ENCODE measurements around the gene CAMK1G.

DNA sequence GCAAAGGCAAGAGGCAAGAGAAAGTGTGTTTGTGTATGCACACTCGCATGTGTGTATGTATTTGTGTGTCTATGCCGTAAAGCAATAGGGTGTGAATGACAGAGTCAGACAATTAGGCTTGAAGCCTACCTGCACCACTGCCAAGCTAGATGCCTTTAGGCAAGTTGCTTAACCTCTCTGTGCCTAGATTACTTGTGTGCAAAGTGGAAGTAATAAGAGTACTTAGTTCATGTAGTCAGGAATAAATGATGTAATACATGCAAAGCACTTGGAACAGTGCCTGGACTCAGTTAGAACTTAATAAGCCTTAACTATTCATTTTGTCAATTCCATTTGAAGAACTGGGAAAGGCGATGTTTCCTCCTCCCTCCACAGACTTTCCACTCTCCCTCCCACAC lies 37.0 kb downstream of the CAMK1G start:
- TF ChIP-seq EP300 (IDR thresholded peaks at IDR 0.05; ENCODE audit: borderline replicate concordance in 1 of 2, low read depth in 1 of 2, low read length in 1 of 2), result no peak
- TF ChIP-seq, protein P1, sequence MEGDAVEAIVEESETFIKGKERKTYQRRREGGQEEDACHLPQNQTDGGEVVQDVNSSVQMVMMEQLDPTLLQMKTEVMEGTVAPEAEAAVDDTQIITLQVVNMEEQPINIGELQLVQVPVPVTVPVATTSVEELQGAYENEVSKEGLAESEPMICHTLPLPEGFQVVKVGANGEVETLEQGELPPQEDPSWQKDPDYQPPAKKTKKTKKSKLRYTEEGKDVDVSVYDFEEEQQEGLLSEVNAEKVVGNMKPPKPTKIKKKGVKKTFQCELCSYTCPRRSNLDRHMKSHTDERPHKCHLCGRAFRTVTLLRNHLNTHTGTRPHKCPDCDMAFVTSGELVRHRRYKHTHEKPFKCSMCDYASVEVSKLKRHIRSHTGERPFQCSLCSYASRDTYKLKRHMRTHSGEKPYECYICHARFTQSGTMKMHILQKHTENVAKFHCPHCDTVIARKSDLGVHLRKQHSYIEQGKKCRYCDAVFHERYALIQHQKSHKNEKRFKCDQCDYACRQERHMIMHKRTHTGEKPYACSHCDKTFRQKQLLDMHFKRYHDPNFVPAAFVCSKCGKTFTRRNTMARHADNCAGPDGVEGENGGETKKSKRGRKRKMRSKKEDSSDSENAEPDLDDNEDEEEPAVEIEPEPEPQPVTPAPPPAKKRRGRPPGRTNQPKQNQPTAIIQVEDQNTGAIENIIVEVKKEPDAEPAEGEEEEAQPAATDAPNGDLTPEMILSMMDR (IDR thresholded peaks at IDR 0.05), result no peak
- no peak for TF ChIP-seq MEF2A (IDR thresholded peaks at IDR 0.05; ENCODE audit: borderline replicate concordance, low read depth)
- no peak for TF ChIP-seq ZBTB33 (IDR thresholded peaks at IDR 0.05; ENCODE audit: borderline replicate concordance, low read depth)

All from SK-N-SH (cell line).